Heart right ventricle (tissue), 16 donors: ENCODE measurements around the gene HPS6. TPM values are rescaled to one million over a fixed set of nuclear protein-coding genes. Genes with fewer than 3 reads are reported as not detected.

ENCODE experiments used
- ATAC-seq, 8 donors: fragments of 200-7000 bp; cut with Tn5 transposase; one replicate each; pipeline ENCODE4 v1.9.1; 2020; ENCODE audit warnings: mild to moderate bottlenecking in 8 of 8, moderate library complexity in 8 of 8, moderate number of reproducible peaks in 1 of 8
- DNase-seq, 2 donors: peaks; one replicate each; pipeline ENCODE4 v3.0.0-alpha.2; 2020
- H3K27ac ChIP-seq, 10 donors: fragments of 200-600 bp; sonication (generic) in 2 of 10; one replicate each; pipeline versions ENCODE4 v1.5.0 to v1.8.0; 2020 to 2022; ENCODE audit warnings: mild to moderate bottlenecking in 3 of 10
- H3K27me3 ChIP-seq, 7 donors: fragments of 200-600 bp; one replicate each; pipeline ENCODE4 v1.8.0; 2021 to 2022; ENCODE audit warnings: mild to moderate bottlenecking in 2 of 7
- H3K36me3 ChIP-seq, 9 donors: fragments of 200-600 bp; sonication (generic) in 1 of 9; one replicate each; pipeline versions ENCODE4 v1.5.0 to v1.8.0; 2020 to 2022; ENCODE audit warnings: mild to moderate bottlenecking in 2 of 9
- H3K4me1 ChIP-seq, 9 donors: fragments of 200-600 bp; sonication (generic) in 1 of 9; one replicate each; pipeline versions ENCODE4 v1.5.0 to v1.8.0; 2020 to 2022; ENCODE audit warnings: mild to moderate bottlenecking in 4 of 9
- H3K4me3 ChIP-seq, 10 donors: fragments of 200-600 bp; sonication (generic) in 2 of 10; one replicate each; pipeline versions ENCODE4 v1.5.0 to v1.8.0; 2020 to 2022; ENCODE audit warnings: mild to moderate bottlenecking in 7 of 10, moderate library complexity in 2 of 10
- H3K9me3 ChIP-seq, 11 donors: fragments of 200-600 bp in 10 of 11; sonication (generic) in 2 of 11; one replicate each; pipeline versions ENCODE4 v1.5.0 to v1.8.0; 2013 to 2022; ENCODE audit warnings: mild to moderate bottlenecking in 2 of 11, control low read depth in 1 of 11, moderate library complexity in 1 of 11
- WGBS, 2 donors: extraction: QIAGEN DNeasy Blood & Tissue Kit; methylation state at CpG; one replicate each; pipeline ENCODE4 v1.1.7; 2013; ENCODE audit warnings: inconsistent platforms in 1 of 2; 5-methylcytosine and 5-hydroxymethylcytosine counted together
- intact Hi-C, 10 donors: fragments of 100-400 bp; cut with DNase I; formaldehyde crosslinking; loops; one replicate each; pipeline versions ENCODE4 v1.11.1 to v1.14.2; 2022
- polyA plus RNA-seq, 2 donors: library from polyadenylated mRNA; stranded (reverse); fragments of 200-250 nt; gene quantifications; one replicate each; pipeline ENCODE4 v1.2.3, GENCODE V29; 2013
- total RNA-seq, 10 donors: library from RNA; stranded (reverse); fragmentation: NEBNext Ultra II Directional in 3 of 10; extraction: Animal tissue kit (Norgen Biotek cat#: 25700) in 3 of 10; gene quantifications; one replicate each; pipeline versions ENCODE4 v1.2.1 to v1.2.4, GENCODE V29; 2021 to 2023
- TF ChIP-seq, protein P1 (sequence below), 9 donors: fragments of 200-600 bp; sonication (generic) in 2 of 9; IDR thresholded peaks; one replicate each; pipeline versions ENCODE4 v1.5.0 to v1.8.0; 2021 to 2022; ENCODE audit warnings: antibody characterized with exemption in 9 of 9, mild to moderate bottlenecking in 5 of 9, moderate library complexity in 1 of 9
- donor health status: Arrhythmogenic right ventricular cardiomyopathy.
- donor health status: ischemic (EF 13 %, LVEDD 7.1; RV severe dilation, severe dysfunction).
- donor health status: healthy with polysubstance abuse.
- donor health status: DM: no; HTN: yes; CAD: no.
- donor health status: DM: no; HTN: no; CAD: no.
- donor health status: ischemic (EF 25% LVEDD 6.9; RV normal size, moderate dysfunction).
- donor health status: ischemic (EF 25% LVEDD 5.7; RV mildly dilated, moderate dysfunction).
- donor health status: healthy.
- donor health status: DM: yes; HTN: yes; CAD: no.
- donor health status: Ischemic cardiomyopathy.
- donor health status: ischemic (EF 35%, LVEDD 5.7; RV mildly dilated, moderate dysfunction).
- donor health status: nonischemic (EF 11% LVEDD 7.7; RV severe dilation, severe dysfunction).
- donor health status: DM: yes; HTN: yes; CAD: no.
- donor health status: PGD.
- donor health status: ischemic (EF 29% LVEDD 5.4; RV normal size, mild dysfunction).
- donor health status: nonischemic (EF 23%, LVEDD 6.1; RV moderate dilation, normal function).

The HPS6 gene
- total and polyA plus RNA-seq, 12 donors: 8.2 to 13.6 (median 10.6) TPM

DNA sequence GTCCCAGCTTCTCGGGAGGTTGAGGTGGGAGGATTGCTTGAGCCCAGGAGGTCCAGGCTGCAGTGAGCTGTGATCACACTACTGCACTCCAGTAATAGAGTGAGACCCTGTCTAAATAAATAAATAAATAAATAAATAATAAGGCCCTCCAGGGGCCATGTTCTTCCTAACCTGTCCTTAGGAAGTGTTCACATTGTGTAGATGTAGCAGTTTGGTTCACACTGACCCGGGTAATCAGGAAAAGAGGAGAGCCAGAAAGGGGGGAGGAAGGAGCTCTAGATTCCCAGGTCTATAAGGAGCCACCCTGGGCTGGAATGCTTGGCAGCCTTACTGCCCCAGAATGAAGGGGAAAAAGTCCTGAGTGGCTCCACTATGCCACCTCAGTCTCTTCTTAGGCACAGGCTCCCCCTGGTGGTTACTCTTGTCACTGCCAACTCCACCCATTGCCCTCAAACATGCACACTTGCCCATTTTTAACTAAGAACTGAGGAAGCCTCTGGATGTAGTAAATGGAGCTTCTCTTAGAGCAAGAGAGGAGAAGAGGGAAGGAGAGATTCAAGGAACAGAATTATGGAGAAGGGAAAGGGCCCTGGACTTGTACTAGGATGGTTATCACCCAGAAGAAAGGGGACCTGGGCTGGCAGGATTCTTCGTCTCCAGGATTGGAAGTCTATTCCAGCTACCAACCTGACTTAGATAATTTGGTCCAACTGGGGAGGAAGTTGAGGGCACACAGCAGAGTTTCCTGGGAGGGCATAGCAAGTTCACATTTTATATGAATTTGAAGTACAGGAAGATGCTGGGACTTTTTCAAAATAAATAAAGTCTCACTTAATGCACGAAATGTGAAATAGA lies 7.8 kb downstream of the HPS6 start:
- intact Hi-C loops: loop anchor here in 7 of 10 donors (1.0 to 10.0 kb wide), 11 partner anchors 34 to 471 kb away; partner anchors contain the start of gene KCNIP2 (in 3 of the 7)
- whole genome bisulfite sequencing, 2 donors: 73 to 79% methylated on average over 4 of the region's 4 CpGs

DNA sequence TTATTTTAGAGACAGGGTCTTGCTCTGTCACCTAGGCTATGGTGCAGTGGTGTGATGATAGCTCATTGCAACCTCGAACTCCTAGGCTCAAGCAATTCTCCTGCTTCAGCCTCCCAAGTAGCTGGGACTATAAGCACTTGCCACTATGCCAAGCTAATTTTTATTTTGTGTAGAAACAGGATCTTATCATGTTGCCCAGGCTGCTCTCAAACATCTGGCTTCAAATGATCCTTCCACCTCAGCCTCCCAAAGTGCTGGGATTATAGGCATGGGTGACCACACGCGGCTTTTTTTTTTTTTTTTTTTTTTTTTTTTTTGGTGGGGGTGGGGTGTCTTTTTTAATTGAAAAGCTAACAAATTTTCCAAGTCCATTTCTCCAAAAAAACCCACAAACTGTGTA lies 18.4 kb downstream of the HPS6 start:
- Histone ChIP-seq H3K4me1 (no peaks in the 10 kb centered on the region), H3K27ac (no peak overlapping the region), H3K4me3 (no peak overlapping the region), H3K9me3 (no peaks in the 10 kb centered on the region), H3K36me3 (no peaks in the 10 kb centered on the region), H3K27me3 (no peaks in the 10 kb centered on the region)
- intact Hi-C loops: no loop called here
- 95 to 98% methylated on average over 3 of the region's 3 CpGs for WGBS, 2 donors
- no peak for ATAC-seq
- TF ChIP-seq, protein P1, sequence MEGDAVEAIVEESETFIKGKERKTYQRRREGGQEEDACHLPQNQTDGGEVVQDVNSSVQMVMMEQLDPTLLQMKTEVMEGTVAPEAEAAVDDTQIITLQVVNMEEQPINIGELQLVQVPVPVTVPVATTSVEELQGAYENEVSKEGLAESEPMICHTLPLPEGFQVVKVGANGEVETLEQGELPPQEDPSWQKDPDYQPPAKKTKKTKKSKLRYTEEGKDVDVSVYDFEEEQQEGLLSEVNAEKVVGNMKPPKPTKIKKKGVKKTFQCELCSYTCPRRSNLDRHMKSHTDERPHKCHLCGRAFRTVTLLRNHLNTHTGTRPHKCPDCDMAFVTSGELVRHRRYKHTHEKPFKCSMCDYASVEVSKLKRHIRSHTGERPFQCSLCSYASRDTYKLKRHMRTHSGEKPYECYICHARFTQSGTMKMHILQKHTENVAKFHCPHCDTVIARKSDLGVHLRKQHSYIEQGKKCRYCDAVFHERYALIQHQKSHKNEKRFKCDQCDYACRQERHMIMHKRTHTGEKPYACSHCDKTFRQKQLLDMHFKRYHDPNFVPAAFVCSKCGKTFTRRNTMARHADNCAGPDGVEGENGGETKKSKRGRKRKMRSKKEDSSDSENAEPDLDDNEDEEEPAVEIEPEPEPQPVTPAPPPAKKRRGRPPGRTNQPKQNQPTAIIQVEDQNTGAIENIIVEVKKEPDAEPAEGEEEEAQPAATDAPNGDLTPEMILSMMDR (IDR thresholded peaks at IDR 0.05): no peak
- no peak for DNase-seq

More for the DNA sequence above, 7.8 kb downstream of the HPS6 start:
- Histone ChIP-seq H3K27me3 (no peaks in the 10 kb centered on the region), H3K4me3 (no peak overlapping the region), H3K36me3 (peaks cover 0 to 5% (median 0%) of the 10 kb centered on the region in 9 donors), H3K4me1 (peaks cover 2 to 22% (median 12%) of the 10 kb centered on the region in 9 donors), H3K9me3 (no peaks in the 10 kb centered on the region), H3K27ac (no peak overlapping the region)
- TF ChIP-seq, protein P1 (IDR thresholded peaks at IDR 0.05): peak; percentile 79 to 99 (median 92)
- ATAC-seq: peak; percentile 78 to 90 (median 83)
- peak; percentile 70 to 83 for DNase-seq

DNA sequence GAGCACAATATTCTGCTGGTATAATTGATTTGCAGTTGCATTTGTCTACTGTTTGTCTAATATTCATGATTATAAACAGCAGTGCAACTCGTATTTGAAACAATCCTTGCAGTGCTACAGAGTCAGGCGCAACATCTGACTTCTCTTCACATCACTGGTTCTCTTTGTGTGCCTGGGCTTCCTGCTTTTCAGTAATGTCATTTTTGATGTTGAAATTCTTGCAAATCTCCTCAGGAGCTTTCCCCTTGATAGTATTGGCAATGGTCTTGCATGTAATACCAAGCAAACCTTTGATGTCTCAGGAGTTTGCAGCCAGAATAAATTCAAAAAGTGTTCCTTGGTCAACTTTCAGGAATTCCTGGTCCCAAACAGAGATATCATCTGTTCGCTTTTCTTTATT lies 20.2 kb downstream of the HPS6 start:
- H3K9me3 ChIP-seq: no peaks in the 10 kb centered on the region
- no peak overlapping the region for H3K27ac ChIP-seq
- no peaks in the 10 kb centered on the region for H3K27me3 ChIP-seq
- DNase-seq (no peak), ATAC-seq (no peak)
- TF ChIP-seq, protein P1 (IDR thresholded peaks at IDR 0.05): no peak
- H3K36me3 ChIP-seq: no peaks in the 10 kb centered on the region
- intact Hi-C loops: no loop called here
- H3K4me3 ChIP-seq: no peak overlapping the region
- WGBS, 2 donors: 90% methylated on average over 3 of the region's 3 CpGs
- H3K4me1 ChIP-seq: peaks cover 0 to 2% (median 0%) of the 10 kb centered on the region in 9 donors

DNA sequence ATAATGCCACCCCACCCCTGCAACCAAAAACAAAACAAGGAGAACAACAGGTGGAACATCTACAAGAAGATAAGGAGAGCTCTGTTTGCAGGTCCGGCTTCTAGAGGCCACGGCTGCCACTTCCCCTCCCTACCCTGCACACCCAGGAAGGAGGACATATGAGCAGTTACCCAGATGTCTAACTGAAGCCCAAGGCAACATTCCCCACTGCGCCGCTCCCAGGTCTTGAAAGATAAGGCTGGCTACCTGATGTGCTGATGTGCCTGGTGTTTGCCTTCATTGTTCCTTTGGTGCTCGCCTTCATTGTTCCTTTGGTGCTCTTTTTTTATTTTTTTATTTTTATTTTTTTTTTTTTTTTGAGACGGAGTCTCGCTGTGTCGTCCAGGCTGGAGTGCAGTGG lies 21.0 kb downstream of the HPS6 start:
- 97% methylated on average over 8 of the region's 8 CpGs for WGBS, 2 donors
- no peak overlapping the region for H3K27ac ChIP-seq
- H3K27me3 ChIP-seq: no peaks in the 10 kb centered on the region
- TF ChIP-seq, protein P1 (IDR thresholded peaks at IDR 0.05): no peak
- no peaks in the 10 kb centered on the region for H3K9me3 ChIP-seq
- no peaks in the 10 kb centered on the region for H3K36me3 ChIP-seq
- peaks cover 0 to 8% (median 0%) of the 10 kb centered on the region in 9 donors for H3K4me1 ChIP-seq
- DNase-seq (no peak), ATAC-seq (no peak)
- no peak overlapping the region for H3K4me3 ChIP-seq
- intact Hi-C loops: no loop called here
